ENCODE measurements around the gene LRRC27. TPM values are rescaled to one million over a fixed set of nuclear protein-coding genes. Genes with fewer than 3 reads are reported as not detected.

The LRRC27 gene
- total and polyA plus RNA-seq, 2 of the 4 experiments (the other 2 are of a cell fraction): 3.8 to 5.3 TPM

- no peak overlapping the region for H2AK5ac ChIP-seq (ENCODE audit: low read depth, low read length)
- dilution Hi-C loops (cut with HindIII; ENCODE audit: low sequenced_read_pairs, unreplicated experiment) (no loop called here), intact Hi-C loops (cut with micrococcal nuclease) (loop anchor here (5.0 kb wide), 2 partner anchors 122 to 242 kb away; no protein-coding TSS in a partner anchor), in situ Hi-C loops (cut with MboI; ENCODE audit: low sequenced_read_pairs) (loop anchor here (5.0 to 10.0 kb wide), 2 partner anchors 57 to 240 kb away; no protein-coding TSS in a partner anchor)
- H4K8ac ChIP-seq (ENCODE audit: low read depth in 2 of 2, low read length in 2 of 2): 0 out of 4 replicates have a peak overlapping the region, but pooled peaks of 1 of the 2 experiments have one; percentile 7
- no peaks in the 10 kb centered on the region for H3K36me3 ChIP-seq (ENCODE audit: control insufficient read depth, insufficient read depth, low read length)
- BruUV-seq (replicated peaks): no TSS peak
- no peak overlapping the region for H2BK15ac ChIP-seq (ENCODE audit: low read depth, low read length)
- H3K4me3 ChIP-seq (ENCODE audit: insufficient read depth, low read depth, low read length): no peak overlapping the region
- no peak overlapping the region for H3K56ac ChIP-seq (ENCODE audit: extremely low read depth, insufficient read depth, low read length)
- no peak overlapping the region for H2AK9ac ChIP-seq (replicated peaks; ENCODE audit: low read depth, low read length, poor library complexity)
- 90% methylated on average over 4 of the region's 12 CpGs; no CpG with 5 or more reads in 1 of the 2 experiments for WGBS, 2 experiments (ENCODE audit: extremely low coverage in 2 of 2, insufficient read length in 1 of 2)
- peaks cover 14% of the 10 kb centered on the region; the same call in 1 of the 2 replicates for H3K9me1 ChIP-seq (ENCODE audit: insufficient read depth, low read length)
- H3K4ac ChIP-seq (ENCODE audit: low read depth, low read length): no peak overlapping the region
- H3K14ac ChIP-seq (replicated peaks; ENCODE audit: low read depth, low read length): no peak overlapping the region
- ATAC-seq (ENCODE audit: low read depth) (no peak), DNase-seq (no peak)
- H3K79me1 ChIP-seq (ENCODE audit: low read depth in 1 of 2, low read length in 2 of 2): peaks cover 3 to 20% of the 10 kb centered on the region in 2 experiments; a peak in 3 of 4 replicates
- H3K4me2 ChIP-seq (ENCODE audit: low read depth, low read length): no peak overlapping the region
- no peak overlapping the region for H3K23ac ChIP-seq (ENCODE audit: low read depth, low read length)
- no peak for TF ChIP-seq CTCF (conservative IDR thresholded peaks at IDR 0.05; ENCODE audit: low read depth, low read length)
- no peak for TF ChIP-seq POLR2A (IDR thresholded peaks at IDR 0.05; ENCODE audit: low read depth, low read length)
- no peak for TF ChIP-seq MXI1 (IDR thresholded peaks at IDR 0.05; ENCODE audit: borderline replicate concordance, low read depth, low read length)
- no peak for TF ChIP-seq RFX5 (IDR thresholded peaks at IDR 0.05; ENCODE audit: low read depth, low read length)
- TF ChIP-seq CEBPB (IDR thresholded peaks at IDR 0.05; ENCODE audit: low read depth, low read length): no peak
- TF ChIP-seq SMC3 (IDR thresholded peaks at IDR 0.05; ENCODE audit: low read depth, low read length): no peak
- no peak for TF ChIP-seq FOS (IDR thresholded peaks at IDR 0.05; ENCODE audit: low read depth, low read length)
- TF ChIP-seq MAZ (IDR thresholded peaks at IDR 0.05; ENCODE audit: borderline replicate concordance, low read depth, low read length): no peak
- no peak overlapping the region for H2BK20ac ChIP-seq (ENCODE audit: low read depth, low read length)
- no peak overlapping the region for H3K18ac ChIP-seq (ENCODE audit: low read depth, low read length)
- no peaks in the 10 kb centered on the region for H3K9me3 ChIP-seq (ENCODE audit: control insufficient read depth, insufficient read depth, low read length)
- H3K27me3 ChIP-seq (ENCODE audit: control insufficient read depth, insufficient read depth, low read length): peaks cover 1% of the 10 kb centered on the region; the same call in 1 of the 2 replicates
- H4K5ac ChIP-seq (ENCODE audit: low read depth, low read length): no peak overlapping the region
- H2BK5ac ChIP-seq (ENCODE audit: low read depth, low read length, poor library complexity, severe bottlenecking): no peak overlapping the region
- CTCF ChIA-PET: no interaction called here
- POLR2A ChIA-PET (ENCODE audit: unreplicated experiment): no interaction called here
- H3K4me1 ChIP-seq (ENCODE audit: control insufficient read depth, insufficient read depth, low read length): peaks cover 21% of the 10 kb centered on the region
- H4K20me1 ChIP-seq (ENCODE audit: insufficient read depth, low read length): 0 out of 2 replicates have a peak, but pooled peaks cover 3% of the 10 kb centered on the region
- peak overlapping the region; percentile 48 for H2AFZ ChIP-seq (replicated peaks; ENCODE audit: low read length, poor library complexity)
- no peak overlapping the region for H4K91ac ChIP-seq (ENCODE audit: insufficient read depth, low read depth, low read length)
- no peak overlapping the region for H3K9ac ChIP-seq (ENCODE audit: low read depth, low read length)
- no peak overlapping the region for H2BK120ac ChIP-seq (ENCODE audit: low read depth, low read length)
- H3K27ac ChIP-seq (ENCODE audit: insufficient read depth, low read length): no peak overlapping the region
Observed at GRCh38 chr10:132394936-132395703, 63.1 kb downstream of the LRRC27 start.
